ENCODE results near the gene JMJD1C.

The JMJD1C gene

GRCh38 chr10:63491588-63492316, 26.0 kb upstream of the JMJD1C start:
- DNase-seq (ENCODE audit: low read depth): no peak
- no peak overlapping the region for H3K4me3 ChIP-seq (ENCODE audit: low read depth, low read length)
- no peak for TF ChIP-seq CTCF (IDR thresholded peaks at IDR 0.05; ENCODE audit: control insufficient read depth, extremely low read depth, insufficient read depth)

GRCh38 chr10:63489838-63490237, 24.1 kb upstream of the JMJD1C start:
- TF ChIP-seq CTCF (IDR thresholded peaks at IDR 0.05; ENCODE audit: control insufficient read depth, extremely low read depth, insufficient read depth): no peak
- DNase-seq (ENCODE audit: low read depth): no peak
- no peak overlapping the region for H3K4me3 ChIP-seq (ENCODE audit: low read depth, low read length)

- no peak for DNase-seq (ENCODE audit: low read depth)
- H3K4me3 ChIP-seq (ENCODE audit: low read depth, low read length): no peak overlapping the region
- no peak for TF ChIP-seq CTCF (IDR thresholded peaks at IDR 0.05; ENCODE audit: control insufficient read depth, extremely low read depth, insufficient read depth)
These were observed 22.2 kb upstream of the JMJD1C start for GRCh38 chr10:63487990-63488389.

DNA sequence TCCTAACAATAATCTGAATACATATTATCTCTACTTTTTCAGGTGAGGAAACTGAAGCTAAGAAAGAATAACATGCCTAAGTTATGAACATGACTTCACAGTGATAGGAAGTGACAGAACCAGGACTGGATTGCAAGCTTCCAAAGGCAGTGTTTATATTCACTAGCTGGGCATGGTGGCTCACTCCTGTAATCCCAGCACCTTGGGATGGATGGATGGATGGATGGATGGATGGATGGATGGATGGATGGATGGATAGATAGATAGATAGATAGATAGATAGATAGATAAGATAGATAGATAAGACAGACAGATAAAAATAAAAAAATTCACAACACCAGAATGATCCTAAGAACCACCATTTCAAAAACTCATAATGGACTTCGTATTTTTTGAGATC, 18.2 kb upstream of the JMJD1C start:
- DNase-seq (ENCODE audit: low read depth): no peak
- TF ChIP-seq CTCF (IDR thresholded peaks at IDR 0.05; ENCODE audit: control insufficient read depth, extremely low read depth, insufficient read depth): no peak
- no peak overlapping the region for H3K4me3 ChIP-seq (ENCODE audit: low read depth, low read length)

- TF ChIP-seq CTCF (IDR thresholded peaks at IDR 0.05; ENCODE audit: control insufficient read depth, extremely low read depth, insufficient read depth): no peak
- H3K4me3 ChIP-seq (ENCODE audit: low read depth, low read length): no peak overlapping the region
- no peak for DNase-seq (ENCODE audit: low read depth)
These were observed 16.1 kb upstream of the JMJD1C start for GRCh38 chr10:63481815-63482421.

- DNase-seq (ENCODE audit: low read depth): no peak
- TF ChIP-seq CTCF (IDR thresholded peaks at IDR 0.05; ENCODE audit: control insufficient read depth, extremely low read depth, insufficient read depth): no peak
These were observed 14.5 kb upstream of the JMJD1C start for GRCh38 chr10:63480237-63480636.

GRCh38 chr10:63478564-63478963, 12.8 kb upstream of the JMJD1C start:
- no peak overlapping the region for H3K4me3 ChIP-seq (ENCODE audit: low read depth, low read length)
- no peak for DNase-seq (ENCODE audit: low read depth)
- TF ChIP-seq CTCF (IDR thresholded peaks at IDR 0.05; ENCODE audit: control insufficient read depth, extremely low read depth, insufficient read depth): no peak

More at GRCh38 chr10:63480237-63480636, 14.5 kb upstream of the JMJD1C start:
- no peak overlapping the region for H3K4me3 ChIP-seq (ENCODE audit: low read depth, low read length)

Measured in LNCaP clone FGC (cell line).